HG03521 (cell line): Measurements from ENCODE around the gene WDR81.
"Not testable (repeated sequence)": the region's sequence is repeated elsewhere in the genome, so short reads cannot be mapped to it uniquely, and the experiment has no call there.

Experiments
- ATAC-seq: cut with Tn5 transposase; IDR thresholded peaks from one replicate; pipeline ENCODE4 v1.9.1; 2021; ENCODE audit warnings: mild to moderate bottlenecking, moderate library complexity; ENCODE audit not compliant: unreplicated experiment

Gene WDR81

GRCh38 chr17:1730326-1731193 is 6.1 kb downstream of the WDR81 start:
- ATAC-seq: no peak

GRCh38 chr17:1731194-1731506 is 6.6 kb downstream of the WDR81 start:
- no peak for ATAC-seq

- ATAC-seq: no peak
Measured at GRCh38 chr17:1732241-1732832, 7.8 kb downstream of the WDR81 start.

GRCh38 chr17:1732833-1733321 is 8.4 kb downstream of the WDR81 start:
- ATAC-seq: no peak

- no peak for ATAC-seq
Measured at GRCh38 chr17:1733759-1734158, 9.3 kb downstream of the WDR81 start.

- no peak for ATAC-seq
Measured at GRCh38 chr17:1735418-1735817, 10.9 kb downstream of the WDR81 start.

- ATAC-seq: no peak
Measured at GRCh38 chr17:1735834-1736347, 11.4 kb downstream of the WDR81 start.

- ATAC-seq: no peak
Measured at GRCh38 chr17:1736348-1737281, 12.1 kb downstream of the WDR81 start.

- no peak for ATAC-seq
Measured at GRCh38 chr17:1737531-1738291, 13.2 kb downstream of the WDR81 start.

GRCh38 chr17:1741899-1742298 is 17.4 kb downstream of the WDR81 start:
- ATAC-seq: not testable (repeated sequence)

GRCh38 chr17:1742371-1743087 is 18.0 kb downstream of the WDR81 start, which contains the start of gene SERPINF2:
TSS of gene SERPINF2 (plus strand) at chr17:1742871. CDS start at chr17:1744996, 2,125 bp downstream.
- ATAC-seq: no peak

GRCh38 chr17:1743088-1743439 is 18.6 kb downstream of the WDR81 start:
- no peak for ATAC-seq

GRCh38 chr17:1744551-1745512 is 20.3 kb downstream of the WDR81 start:
- no peak for ATAC-seq

- no peak for ATAC-seq
Measured at GRCh38 chr17:1745513-1746020, 21.1 kb downstream of the WDR81 start.

- ATAC-seq: no peak
Measured at GRCh38 chr17:1746975-1747543, 22.6 kb downstream of the WDR81 start.

GRCh38 chr17:1750628-1751027 is 26.1 kb downstream of the WDR81 start:
- ATAC-seq: no peak

- ATAC-seq: no peak
Measured at GRCh38 chr17:1752425-1753262, 28.1 kb downstream of the WDR81 start.
